Fibroblast of lung (primary cell): Measurements from ENCODE around the gene HIVEP3.

Experiments
- CTCF ChIP-seq, 2 donors: IDR thresholded peaks in 1 of 2; conservative IDR thresholded peaks in 1 of 2; 1 replicate in 1 of 2; 2 replicates in 1 of 2; pipeline ENCODE4 v1.5.1; 2011 to 2012; ENCODE audit warnings: low read length in 2 of 2, control low read depth in 1 of 2, inconsistent platforms in 1 of 2, low read depth in 1 of 2, mild to moderate bottlenecking in 1 of 2
- EZH2 ChIP-seq: IDR thresholded peaks from 2 replicates; pipeline ENCODE4 v1.5.1; 2012; ENCODE audit warnings: low read length, control low read depth, mild to moderate bottlenecking; ENCODE audit errors: missing control alignments

DNA sequence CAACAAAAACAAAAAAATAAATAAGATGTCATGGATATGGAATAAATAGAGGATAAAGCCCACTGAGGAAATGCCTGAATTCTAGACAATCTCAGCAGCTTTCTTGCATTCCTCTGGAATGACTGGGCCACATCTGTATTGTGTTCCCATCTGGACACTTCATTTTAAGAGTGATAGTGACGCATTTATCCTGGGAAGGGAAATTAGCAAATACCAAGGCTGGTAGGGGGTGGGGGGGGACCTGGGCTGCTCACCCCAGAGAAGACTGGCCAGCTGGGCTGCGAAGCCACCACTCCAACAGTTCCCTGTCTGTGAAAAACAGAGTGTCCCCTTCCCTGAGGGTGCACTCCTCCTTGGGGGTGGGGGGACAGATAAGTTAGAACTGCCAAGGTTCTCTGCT lies 106.3 kb downstream of the HIVEP3 start:
- no peak for TF ChIP-seq EZH2
- TF ChIP-seq CTCF (conservative IDR thresholded peaks at IDR 0.05 in 1 of 2, IDR thresholded peaks at IDR 0.05 in 1 of 2; ENCODE audit: low read depth in 1 of 2, low read length in 2 of 2): no peak
